Hepatocyte (in vitro differentiated cells): ENCODE results near the gene SIN3A.
"Not testable (repeated sequence)": the region's sequence is repeated elsewhere in the genome, so short reads cannot be mapped to it uniquely, and the experiment has no call there.

Experiments
- EZH2 ChIP-seq: fragments of 200-600 bp; sonication (generic); IDR thresholded peaks from 2 replicates; pipeline ENCODE4 v1.6.1; 2016; ENCODE audit warnings: antibody characterized with exemption, mild to moderate bottlenecking, borderline replicate concordance
- EZH2phosphoT487 ChIP-seq: fragments of 200-600 bp; sonication (generic); IDR thresholded peaks from one replicate; pipeline ENCODE4 v1.6.1; 2018; ENCODE audit warnings: antibody characterized with exemption, mild to moderate bottlenecking, low read depth, moderate library complexity; ENCODE audit not compliant: unreplicated experiment, severe bottlenecking

DNA sequence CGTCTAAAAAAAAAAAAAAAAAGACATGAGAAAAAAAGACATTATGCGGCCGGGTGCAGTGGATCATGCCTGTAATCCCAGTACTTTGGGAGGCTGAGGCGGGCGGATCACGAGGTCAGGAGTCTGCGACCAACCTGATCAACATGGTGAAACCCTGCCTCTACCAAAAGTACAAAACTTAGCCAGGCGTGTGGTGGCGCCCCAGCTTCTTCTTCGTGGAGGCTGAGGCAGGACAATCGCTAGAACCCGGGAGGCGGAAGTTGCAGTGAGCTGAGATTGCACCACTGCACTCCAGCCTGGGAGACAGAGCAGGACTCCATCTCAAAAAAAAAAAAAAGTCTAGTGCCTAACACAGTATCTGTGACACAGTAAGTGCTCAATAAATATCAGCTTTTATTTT, 3.3 kb downstream of the SIN3A start:
- TF ChIP-seq EZH2phosphoT487, EZH2: not testable (repeated sequence)
